HG02852 (cell line): ENCODE results near the gene ZNF618.

ENCODE experiments used
- ATAC-seq: cut with Tn5 transposase; IDR thresholded peaks from one replicate; pipeline ENCODE4 v1.9.1; 2021; ENCODE audit warnings: mild to moderate bottlenecking, moderate library complexity; ENCODE audit not compliant: unreplicated experiment

ZNF618 gene

GRCh38 chr9:113998525-113999255 lies 122.6 kb downstream of the ZNF618 start:
- ATAC-seq = no peak

GRCh38 chr9:113999256-114000062 lies 123.3 kb downstream of the ZNF618 start:
- ATAC-seq = no peak

GRCh38 chr9:114000063-114000454 lies 124.0 kb downstream of the ZNF618 start:
- ATAC-seq = no peak

DNA sequence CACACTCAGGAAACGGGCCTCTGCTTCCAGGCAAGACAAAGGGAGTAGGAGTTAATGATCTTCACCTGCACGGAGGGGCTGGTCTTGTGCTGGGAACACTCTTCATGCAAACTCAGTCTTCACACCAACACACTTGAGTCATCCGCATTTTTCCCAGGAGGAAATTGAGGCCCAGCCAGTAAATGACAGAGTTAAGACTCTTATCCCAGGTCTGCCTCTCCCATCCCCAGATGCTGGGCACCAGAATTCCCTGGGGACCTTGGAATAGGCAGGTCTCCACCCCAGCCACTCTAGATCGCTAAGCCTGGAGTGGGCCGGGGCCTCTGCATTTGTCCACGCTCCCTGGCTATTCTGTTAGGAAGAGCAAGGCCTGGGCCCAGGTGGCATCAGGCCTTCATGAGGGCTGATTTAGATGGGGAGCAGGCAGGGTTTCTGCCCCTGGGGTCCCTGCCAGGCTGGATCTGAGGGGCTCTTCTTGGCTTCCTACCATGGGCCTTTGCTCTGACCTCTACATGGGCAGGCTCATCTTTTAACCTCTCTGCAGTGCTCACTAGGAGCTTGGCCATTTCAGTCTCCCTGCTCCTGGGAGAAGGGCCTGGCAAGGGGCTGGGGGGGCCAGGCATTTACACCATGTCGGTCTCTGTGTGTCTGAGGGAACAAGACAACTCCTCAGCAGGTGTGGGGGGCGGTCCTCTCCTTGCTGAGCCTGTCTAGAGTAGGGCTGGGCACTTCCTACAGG lies 124.7 kb downstream of the ZNF618 start:
- ATAC-seq = no peak

DNA sequence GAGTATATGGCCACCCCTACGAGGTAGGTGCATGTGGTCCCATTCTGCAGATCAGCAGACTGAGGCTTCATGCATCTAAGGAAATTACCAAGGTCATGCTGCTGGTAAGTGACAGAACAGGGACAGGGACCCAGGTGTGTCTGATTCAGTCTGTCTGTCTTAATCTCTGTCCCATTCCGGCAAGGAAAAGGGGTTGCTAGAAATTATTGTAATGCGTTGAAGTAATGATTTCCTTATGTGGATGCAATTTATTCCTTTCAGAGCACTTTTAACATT lies 125.2 kb downstream of the ZNF618 start:
- no peak for ATAC-seq

DNA sequence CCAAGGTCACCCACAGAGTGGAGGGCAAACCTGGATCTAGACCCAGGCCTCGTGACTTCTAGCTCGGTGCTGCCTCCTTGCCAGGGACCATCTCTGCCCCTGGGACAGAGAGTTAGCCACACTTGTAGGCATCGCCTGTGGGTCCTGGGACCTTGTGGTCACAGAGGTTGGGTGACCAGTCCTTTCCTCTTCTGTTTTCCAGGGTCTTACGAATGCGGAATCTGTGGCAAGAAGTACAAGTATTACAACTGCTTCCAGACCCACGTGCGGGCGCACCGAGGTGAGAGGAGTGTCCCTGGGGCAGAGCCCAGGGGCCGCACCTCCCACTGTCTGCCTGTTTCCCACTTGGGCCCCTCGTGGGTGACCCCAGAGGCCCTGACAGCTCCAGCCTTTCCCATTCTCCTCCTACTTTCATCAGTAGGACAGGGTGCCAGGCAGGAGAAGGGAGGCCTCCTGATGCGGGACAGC lies 125.7 kb downstream of the ZNF618 start:
- ATAC-seq = no peak

GRCh38 chr9:114002271-114002985 lies 126.3 kb downstream of the ZNF618 start:
- no peak for ATAC-seq

DNA sequence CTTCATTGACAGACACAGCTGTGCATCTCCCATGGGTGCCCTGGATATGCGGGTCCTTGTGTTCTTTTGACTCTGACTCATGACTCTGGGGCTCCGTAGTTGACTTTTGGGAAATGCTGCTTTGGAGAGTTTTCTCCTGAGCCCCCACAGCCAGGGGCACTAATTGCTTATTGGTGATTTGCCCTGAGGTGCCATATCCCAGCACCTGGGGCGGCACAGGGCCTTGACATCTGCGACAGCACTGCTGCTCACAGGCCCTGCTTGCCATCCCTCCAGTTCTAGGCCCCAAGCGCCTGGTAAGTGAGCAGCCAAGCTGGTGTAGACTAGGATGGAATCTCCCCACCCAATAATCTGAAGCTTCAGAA lies 126.9 kb downstream of the ZNF618 start:
- no peak for ATAC-seq

DNA sequence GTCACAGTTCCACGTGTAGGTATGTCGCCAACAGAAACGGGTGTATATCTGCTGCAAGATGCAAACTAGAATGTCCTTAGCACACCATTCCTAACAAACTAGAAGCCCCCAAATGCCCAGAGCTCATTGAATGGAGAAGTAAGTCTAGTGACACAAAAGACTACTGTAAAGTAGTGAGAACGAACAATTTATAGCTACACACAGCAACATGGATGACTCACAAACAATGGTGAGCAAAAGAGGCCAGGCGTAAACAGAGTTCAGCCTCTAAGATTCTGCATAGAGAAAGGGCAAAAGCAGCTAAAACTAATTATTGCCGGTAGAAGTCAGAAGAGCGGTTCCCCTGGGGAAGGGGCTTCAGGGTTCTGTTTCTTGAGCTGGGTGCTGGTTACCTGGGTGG lies 127.2 kb downstream of the ZNF618 start:
- ATAC-seq = no peak

DNA sequence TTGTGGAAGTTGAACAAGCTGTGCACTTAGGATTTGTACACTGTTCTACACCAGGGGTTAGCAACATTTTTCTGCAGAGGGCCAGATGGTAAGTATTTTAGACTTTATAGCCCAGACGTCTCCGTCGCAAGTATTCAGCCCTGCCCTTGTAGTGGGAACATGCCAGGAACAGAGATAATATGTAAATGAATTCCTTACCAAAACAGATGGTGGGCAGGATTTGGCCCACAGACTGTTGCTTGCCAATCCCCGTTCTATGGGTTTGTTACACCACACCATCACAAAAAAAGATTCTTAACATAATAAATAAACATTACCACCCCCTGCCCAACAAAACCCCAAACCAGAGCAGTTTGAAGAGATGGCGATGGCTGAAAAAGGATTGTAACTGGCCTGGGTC lies 127.6 kb downstream of the ZNF618 start:
- no peak for ATAC-seq

DNA sequence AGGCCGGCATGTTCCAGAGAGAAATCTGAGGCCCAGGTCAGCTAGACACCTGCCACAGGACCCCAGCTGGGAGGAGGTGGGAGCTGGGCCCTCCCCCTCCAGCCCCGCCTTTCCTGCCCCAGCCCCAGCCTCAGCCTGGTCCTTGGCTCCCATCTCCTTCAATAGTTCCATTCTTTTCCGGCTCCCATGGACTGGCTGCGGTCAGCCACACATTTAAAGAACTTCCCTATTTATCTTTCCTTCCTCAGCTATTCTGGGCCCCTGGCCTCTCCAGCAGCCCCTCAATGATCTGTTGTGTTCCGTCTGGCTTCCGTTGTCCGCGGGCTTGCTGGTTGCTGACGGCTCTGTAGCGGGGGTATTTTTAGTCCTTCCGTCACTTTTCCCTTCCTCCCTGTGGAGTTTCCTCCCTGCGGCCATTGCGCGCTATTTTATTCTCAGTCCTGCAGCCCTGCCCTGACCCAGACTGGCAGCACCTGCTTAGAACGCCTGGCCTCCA lies 128.2 kb downstream of the ZNF618 start:
- ATAC-seq = no peak

- ATAC-seq = no peak
These were observed 129.5 kb downstream of the ZNF618 start for GRCh38 chr9:114005371-114006154.

- ATAC-seq = no peak
These were observed 130.0 kb downstream of the ZNF618 start for GRCh38 chr9:114006155-114006550.

- no peak for ATAC-seq
These were observed 131.0 kb downstream of the ZNF618 start for GRCh38 chr9:114006931-114007691.

DNA sequence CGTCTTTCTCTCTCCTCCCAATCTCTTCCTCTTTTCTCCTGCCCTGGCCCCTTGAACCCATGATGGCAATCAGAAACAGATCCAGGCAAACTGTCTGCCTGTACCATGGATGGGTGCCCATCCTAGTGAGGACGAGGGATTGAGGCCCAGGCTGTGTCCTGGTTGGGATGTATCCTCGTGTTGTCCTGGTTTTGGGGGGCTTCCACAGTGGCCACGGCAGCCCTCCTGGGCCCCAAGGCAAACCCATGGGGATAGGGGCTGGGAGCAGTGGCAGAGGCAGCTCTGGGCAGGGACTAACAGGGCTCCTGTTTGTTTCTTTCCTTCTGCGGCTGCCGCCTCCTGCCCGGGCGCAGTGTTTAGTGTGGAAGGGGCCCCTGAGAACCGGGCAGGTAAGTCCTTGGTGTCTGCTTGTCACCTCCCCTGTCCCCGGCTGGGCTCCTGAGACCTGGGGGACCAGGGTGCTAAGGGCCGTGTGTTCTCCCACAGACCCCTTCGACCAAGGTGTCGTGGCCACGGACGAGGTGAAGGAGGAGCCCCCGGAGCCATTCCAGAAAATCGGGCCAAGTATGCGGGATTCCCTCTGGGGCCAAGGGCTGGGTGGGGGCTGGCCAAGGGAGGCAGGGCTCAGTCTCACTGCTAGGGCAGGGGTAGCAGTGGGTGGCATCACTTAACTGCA lies 132.0 kb downstream of the ZNF618 start:
- no peak for ATAC-seq

- ATAC-seq = no peak
These were observed 132.7 kb downstream of the ZNF618 start for GRCh38 chr9:114008667-114009410.

- no peak for ATAC-seq
These were observed 135.2 kb downstream of the ZNF618 start for GRCh38 chr9:114011313-114011712.

GRCh38 chr9:114012126-114012525 lies 136.0 kb downstream of the ZNF618 start:
- no peak for ATAC-seq
